Cerebellar nuclear complex (tissue), 1 donor: ENCODE results near the gene C4BPB.

ENCODE experiments used
- DNase-seq, 2 experiments: peaks; one replicate each; lab custom pipeline; 2025; lab: John Stamatoyannopoulos, UW

Gene C4BPB

GRCh38 chr1:207140536-207140935, 51.9 kb downstream of the C4BPB start:
- no peak for DNase-seq

GRCh38 chr1:207145401-207146058, 56.9 kb downstream of the C4BPB start:
- no peak for DNase-seq
